ENCODE data around the gene SIM2. TPM values are rescaled to one million over a fixed set of nuclear protein-coding genes. Genes with fewer than 3 reads are reported as not detected.

The SIM2 gene
- total RNA-seq, 1 experiment from 2014 or later, result not detected

DNA sequence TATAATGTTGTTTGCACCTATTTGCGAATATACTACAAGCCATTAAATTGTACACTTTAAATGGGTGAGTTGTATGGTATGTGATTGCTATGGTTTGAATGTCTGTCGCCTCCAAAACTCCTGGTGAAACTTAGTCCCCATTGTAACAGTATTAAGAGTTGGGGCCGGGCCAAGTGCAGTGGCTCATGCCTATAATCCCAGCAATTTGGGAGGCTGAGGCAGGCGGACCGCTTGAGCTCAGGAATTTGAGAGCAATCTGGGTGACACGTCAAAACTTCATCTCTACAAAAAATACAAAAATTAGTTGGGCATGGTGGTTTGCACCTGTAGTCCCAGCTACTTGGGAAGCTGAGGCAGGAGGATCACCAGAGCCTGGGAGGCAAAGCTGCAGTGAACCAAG is 12.0 kb upstream of the SIM2 start:
- H2BK5ac ChIP-seq (ENCODE audit: insufficient read length, low read length), result no peak overlapping the region
- no peak overlapping the region for H4K91ac ChIP-seq (ENCODE audit: insufficient read length, low read depth, low read length)
- H3K18ac ChIP-seq (ENCODE audit: insufficient read length, low read depth, low read length), result no peak overlapping the region
- no peak overlapping the region for H4K5ac ChIP-seq (ENCODE audit: insufficient read length, low read depth, low read length)
- H3K27ac Mint-ChIP-seq, result no peak overlapping the region
- H3K27ac ChIP-seq (ENCODE audit: insufficient read length, low read depth, low read length), result no peak overlapping the region
- no peaks in the 10 kb centered on the region for H3K23me2 ChIP-seq (ENCODE audit: insufficient read length, low read depth, low read length, poor library complexity, severe bottlenecking)
- DNase-seq, result no peak
- no peaks in the 10 kb centered on the region for H3K79me2 ChIP-seq (ENCODE audit: insufficient read depth, low read length)
- H3K4me3 Mint-ChIP-seq, result no peak overlapping the region
- H3K56ac ChIP-seq (ENCODE audit: insufficient read length, low read depth, low read length), result no peak overlapping the region
- H3K23ac ChIP-seq (ENCODE audit: insufficient read length, low read depth, low read length), result no peak overlapping the region
- no peaks in the 10 kb centered on the region for H3K79me1 ChIP-seq (ENCODE audit: insufficient read depth, low read depth, low read length, poor library complexity, severe bottlenecking)
- H4K8ac ChIP-seq (replicated peaks; ENCODE audit: insufficient read length, low read depth, low read length), result no peak overlapping the region
- no peak overlapping the region for H2BK20ac ChIP-seq (ENCODE audit: low read depth, low read length, poor library complexity, severe bottlenecking)
- no CpG with 5 or more reads among the region's 6 CpGs for WGBS (ENCODE audit: extremely low coverage, insufficient read length, low lambda C conversion rate)
- H3K9me3 ChIP-seq (ENCODE audit: control insufficient read depth, low read depth, low read length), result no peaks in the 10 kb centered on the region
- H3K27me3 ChIP-seq (ENCODE audit: insufficient read depth, low read length), result peaks cover 28% of the 10 kb centered on the region
- no peak overlapping the region for H3K4me2 ChIP-seq (ENCODE audit: insufficient read depth, insufficient read length, low read length)
- no peak overlapping the region for H2BK15ac ChIP-seq (ENCODE audit: low read depth, low read length)
- H3K9ac ChIP-seq (ENCODE audit: extremely low read depth, insufficient read length, low read length), result no peak overlapping the region
- TF ChIP-seq, protein P1, sequence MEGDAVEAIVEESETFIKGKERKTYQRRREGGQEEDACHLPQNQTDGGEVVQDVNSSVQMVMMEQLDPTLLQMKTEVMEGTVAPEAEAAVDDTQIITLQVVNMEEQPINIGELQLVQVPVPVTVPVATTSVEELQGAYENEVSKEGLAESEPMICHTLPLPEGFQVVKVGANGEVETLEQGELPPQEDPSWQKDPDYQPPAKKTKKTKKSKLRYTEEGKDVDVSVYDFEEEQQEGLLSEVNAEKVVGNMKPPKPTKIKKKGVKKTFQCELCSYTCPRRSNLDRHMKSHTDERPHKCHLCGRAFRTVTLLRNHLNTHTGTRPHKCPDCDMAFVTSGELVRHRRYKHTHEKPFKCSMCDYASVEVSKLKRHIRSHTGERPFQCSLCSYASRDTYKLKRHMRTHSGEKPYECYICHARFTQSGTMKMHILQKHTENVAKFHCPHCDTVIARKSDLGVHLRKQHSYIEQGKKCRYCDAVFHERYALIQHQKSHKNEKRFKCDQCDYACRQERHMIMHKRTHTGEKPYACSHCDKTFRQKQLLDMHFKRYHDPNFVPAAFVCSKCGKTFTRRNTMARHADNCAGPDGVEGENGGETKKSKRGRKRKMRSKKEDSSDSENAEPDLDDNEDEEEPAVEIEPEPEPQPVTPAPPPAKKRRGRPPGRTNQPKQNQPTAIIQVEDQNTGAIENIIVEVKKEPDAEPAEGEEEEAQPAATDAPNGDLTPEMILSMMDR (conservative IDR thresholded peaks at IDR 0.05), result no peak
- peaks cover 4 to 5% of the 10 kb centered on the region in 2 experiments; a peak in 3 of 4 replicates for H3K4me1 Mint-ChIP-seq
- H3K36me3 Mint-ChIP-seq (ENCODE audit: insufficient read depth in 1 of 3, low read depth in 3 of 3), result no peaks in the 10 kb centered on the region
- no peak overlapping the region for H3K14ac ChIP-seq (ENCODE audit: insufficient read depth, low read length)
- peaks cover 0 to 4% of the 10 kb centered on the region in 2 experiments; a peak in 2 of 5 replicates for H3K9me3 Mint-ChIP-seq
- peaks cover 96% of the 10 kb centered on the region for H3K27me3 Mint-ChIP-seq (ENCODE audit: low read depth)
- H3T11ph ChIP-seq (ENCODE audit: low read length), result no peak overlapping the region
- no peak overlapping the region for H2BK12ac ChIP-seq (ENCODE audit: insufficient read length, low read depth, low read length)
- no peak overlapping the region for H2BK120ac ChIP-seq (ENCODE audit: low read depth, low read length, poor library complexity, severe bottlenecking)
- H3K4me1 ChIP-seq (ENCODE audit: insufficient read depth, low read length), result no peaks in the 10 kb centered on the region
- H2AK5ac ChIP-seq (ENCODE audit: insufficient read length, low read length), result no peak overlapping the region
- no peaks in the 10 kb centered on the region for H4K20me1 ChIP-seq (ENCODE audit: control insufficient read depth, insufficient read depth, insufficient read length)
- H2AFZ ChIP-seq (ENCODE audit: low read length), result no peak overlapping the region
- H3K4ac ChIP-seq (ENCODE audit: low read depth, low read length), result no peak overlapping the region

All from H9 (cell line).